Measurements from ENCODE around the gene KRTAP4-3.

DNA sequence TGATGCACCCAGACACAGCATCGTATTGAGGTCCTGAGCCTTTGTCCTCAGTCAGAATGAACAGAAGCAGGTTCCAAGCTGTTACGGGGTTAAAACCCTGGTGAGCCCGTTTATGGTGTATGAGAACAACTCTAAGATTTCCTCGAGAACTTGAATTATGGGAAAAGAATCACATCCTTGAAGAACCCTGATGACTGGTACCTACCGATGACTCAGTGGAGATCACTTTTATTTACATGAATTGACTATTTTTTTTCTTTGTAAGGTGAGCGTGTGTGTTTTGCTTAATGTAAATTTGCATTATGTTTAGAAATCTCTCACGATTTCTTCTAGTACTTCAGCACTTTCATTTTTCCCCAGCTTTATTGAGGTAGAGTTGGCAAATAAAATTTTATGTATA is 4.2 kb downstream of the KRTAP4-3 start:
- TF ChIP-seq POLR2A (IDR thresholded peaks at IDR 0.05; ENCODE audit: low read length) (no peak), GATA1 (IDR thresholded peaks at IDR 0.05; ENCODE audit: low read depth, low read length) (no peak)
